HG03280 (cell line): ENCODE data around the gene FCER1G.
"Not testable (repeated sequence)": the region's sequence is repeated elsewhere in the genome, so short reads cannot be mapped to it uniquely, and the experiment has no call there.

Source experiments
- ATAC-seq: cut with Tn5 transposase; IDR thresholded peaks from one replicate; pipeline ENCODE4 v1.9.1; 2021; ENCODE audit warnings: mild to moderate bottlenecking, moderate library complexity; ENCODE audit not compliant: unreplicated experiment

The FCER1G gene

DNA sequence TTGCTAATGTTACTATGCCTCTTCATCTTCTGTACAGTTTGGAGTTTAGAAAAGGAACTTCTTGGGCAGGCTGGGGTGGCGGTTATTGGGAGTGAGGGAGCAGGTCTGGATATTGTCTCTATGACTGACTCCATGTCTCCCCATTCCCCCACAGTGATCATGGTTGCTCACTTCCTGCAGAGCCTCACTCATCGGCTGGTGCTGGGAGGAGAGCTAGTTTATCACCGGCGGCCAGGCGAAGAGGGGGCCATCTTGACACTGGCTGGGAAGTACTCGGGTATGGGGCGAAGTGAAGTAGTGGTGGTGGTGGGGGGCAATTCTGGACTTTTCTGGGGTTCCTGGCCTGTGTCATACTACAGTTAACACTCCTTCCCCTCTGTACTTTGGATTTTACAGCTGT, 12.9 kb downstream of the FCER1G start:
- ATAC-seq: no peak

DNA sequence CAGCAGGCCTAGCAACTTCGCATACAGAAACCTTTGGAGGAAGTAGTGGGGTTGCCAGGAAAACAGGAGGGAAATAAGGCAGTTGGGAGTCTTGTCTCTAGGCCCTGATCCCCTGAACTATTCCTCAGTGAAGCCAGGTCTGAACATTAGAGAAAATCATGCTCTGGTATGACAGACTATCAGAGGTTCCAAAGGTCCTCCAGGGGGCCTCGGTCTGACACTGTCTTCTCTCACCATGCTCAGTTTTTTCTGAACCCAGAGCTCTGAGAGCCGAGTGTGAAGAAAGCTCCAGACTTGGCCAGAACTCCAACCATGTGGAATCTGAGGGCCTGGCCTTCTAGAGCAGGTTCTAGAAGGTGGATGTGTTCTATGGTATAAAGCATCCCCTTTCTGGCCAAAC, 14.8 kb downstream of the FCER1G start:
- no peak for ATAC-seq

DNA sequence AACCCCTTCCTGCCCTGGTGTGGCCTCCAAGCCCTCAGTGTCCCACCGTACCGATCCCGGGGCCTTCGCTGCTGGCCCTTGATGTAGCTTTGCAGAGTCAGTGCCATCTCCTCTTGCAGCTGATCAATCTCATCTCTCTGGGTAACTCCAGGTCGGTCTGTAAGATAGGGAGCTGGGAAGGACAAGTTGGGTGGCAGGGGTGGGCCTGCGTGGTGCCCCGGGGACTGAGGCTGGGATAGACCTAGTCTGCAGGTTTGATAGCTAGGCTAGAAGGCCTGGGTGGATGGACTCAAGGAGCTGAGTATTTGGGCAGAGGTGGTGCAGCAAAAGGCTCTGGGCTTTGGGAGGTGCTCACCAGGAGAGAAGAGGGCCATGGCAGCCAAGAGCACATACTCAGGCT, 15.7 kb downstream of the FCER1G start:
- ATAC-seq: no peak

DNA sequence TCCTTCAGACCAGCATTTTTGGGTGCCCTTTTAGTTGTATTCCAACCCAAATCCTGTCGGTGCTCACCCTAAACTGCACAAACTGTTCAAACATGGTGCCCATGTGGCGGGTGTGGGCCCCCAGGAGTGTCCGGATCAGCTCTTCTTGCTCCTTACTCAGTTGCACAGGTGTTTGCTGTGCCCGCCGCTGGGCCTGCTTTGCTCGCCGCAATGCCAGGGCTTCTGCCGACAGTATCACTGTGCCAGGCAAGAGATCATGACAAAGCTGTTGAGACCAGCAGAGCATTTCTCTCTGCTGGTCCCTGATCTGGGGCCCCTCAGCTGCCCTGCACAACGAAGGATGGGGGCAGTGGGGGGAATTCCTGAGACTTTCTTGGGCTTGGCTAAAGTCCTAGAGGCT, 18.0 kb downstream of the FCER1G start:
- ATAC-seq: no peak

DNA sequence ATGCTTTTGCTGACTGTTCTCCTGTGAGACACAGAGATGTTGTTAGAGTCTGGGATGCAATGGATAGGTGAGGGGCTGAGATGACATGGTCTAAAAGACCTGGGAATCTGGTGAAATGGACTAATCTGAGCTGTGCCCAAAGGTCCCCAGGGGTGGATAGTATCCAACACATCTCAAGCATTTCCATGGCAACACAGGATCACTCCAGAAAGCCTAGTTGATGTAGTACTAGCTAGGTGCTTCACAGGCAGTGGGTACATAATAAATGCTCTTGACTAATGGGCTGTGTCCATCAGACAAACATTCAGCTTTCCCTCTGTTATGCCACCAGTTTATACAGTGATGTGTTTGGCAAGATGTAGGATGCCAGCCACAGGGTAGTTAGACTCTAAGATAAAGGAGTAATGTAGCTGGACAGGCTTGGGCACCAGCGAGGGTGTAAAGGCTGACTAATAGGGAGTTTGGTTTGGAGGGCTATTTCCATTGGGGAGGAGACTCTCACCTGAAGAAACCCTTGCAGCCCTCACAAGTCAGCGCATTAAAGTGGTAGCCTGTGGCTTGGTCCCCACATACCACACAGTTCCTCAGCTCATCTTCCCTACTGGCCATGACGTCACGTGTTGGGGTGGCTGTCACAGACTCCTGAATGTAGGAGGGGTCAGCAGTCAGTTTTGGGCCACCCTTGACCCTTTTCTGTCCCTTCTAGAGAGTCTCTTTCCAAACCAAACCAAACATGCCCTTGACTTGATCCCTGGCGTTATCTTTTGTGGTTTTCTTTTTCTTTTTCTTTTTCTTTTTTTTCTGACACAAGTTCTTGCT, 21.1 kb downstream of the FCER1G start:
- no peak for ATAC-seq

DNA sequence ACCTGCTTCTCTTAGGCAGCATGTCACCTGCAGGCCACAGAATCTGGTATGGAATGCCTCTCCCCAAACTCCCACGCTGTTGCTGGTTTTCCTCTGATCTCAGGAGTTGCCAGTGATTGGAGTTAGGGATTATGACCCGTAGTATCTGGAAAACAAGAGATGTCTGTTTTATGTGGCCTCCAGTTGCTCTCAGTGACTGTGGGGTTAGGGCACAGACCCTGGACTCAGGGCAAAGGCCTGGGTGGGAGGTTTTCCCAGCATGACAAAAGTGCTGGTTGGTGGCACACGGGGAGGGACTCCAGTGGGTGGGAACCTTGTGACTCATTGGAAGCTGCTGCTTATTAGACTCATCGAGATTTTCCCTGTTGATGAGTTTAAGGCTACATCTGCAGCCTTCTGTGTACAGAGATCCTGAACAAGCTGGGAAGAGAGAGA, 23.0 kb downstream of the FCER1G start, which contains the start of gene NR1I3:
NR1I3 (minus strand) TSS at position 165 of the 435 bp plus-strand sequence. CDS start 1,638 bp downstream, outside the sequence.
- no peak for ATAC-seq

DNA sequence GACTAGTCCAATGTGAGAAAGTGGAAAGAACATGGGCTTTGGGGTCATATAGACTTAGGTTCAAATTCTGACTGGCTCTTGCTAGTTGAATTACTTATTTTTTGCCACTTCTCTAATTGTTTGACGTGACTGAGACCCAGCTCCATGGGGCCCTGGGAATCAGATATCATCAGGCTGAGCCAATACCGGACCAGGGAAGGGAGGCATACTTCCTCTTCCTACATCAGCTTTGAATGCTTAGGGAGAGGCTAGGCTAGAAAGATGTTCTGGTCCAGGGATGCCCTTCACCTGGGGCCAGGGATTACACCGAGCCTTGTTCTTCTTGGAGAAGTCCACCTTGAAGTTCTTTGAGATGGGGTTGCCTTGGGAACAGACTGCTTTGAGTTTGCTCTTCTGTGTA, 26.6 kb downstream of the FCER1G start:
- ATAC-seq: no peak

DNA sequence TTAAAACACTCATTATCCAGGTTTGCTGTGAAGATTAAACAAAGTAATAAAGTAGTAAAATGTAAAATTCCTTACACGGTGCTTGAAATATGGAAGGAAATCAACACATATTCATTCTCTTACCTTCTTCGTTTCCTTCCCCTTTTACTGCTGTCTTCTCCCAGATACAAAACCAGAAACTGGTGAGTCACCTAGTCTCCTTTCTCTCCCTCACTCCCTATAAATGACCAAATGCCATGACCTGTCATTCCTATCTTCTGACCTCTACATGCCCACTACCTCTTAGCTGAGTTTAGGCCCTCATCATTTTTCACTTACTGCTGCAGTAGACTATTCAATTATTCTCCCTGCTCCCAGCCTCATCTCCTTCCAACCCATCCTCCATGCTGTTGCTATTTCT, 27.2 kb downstream of the FCER1G start:
- ATAC-seq: no peak

DNA sequence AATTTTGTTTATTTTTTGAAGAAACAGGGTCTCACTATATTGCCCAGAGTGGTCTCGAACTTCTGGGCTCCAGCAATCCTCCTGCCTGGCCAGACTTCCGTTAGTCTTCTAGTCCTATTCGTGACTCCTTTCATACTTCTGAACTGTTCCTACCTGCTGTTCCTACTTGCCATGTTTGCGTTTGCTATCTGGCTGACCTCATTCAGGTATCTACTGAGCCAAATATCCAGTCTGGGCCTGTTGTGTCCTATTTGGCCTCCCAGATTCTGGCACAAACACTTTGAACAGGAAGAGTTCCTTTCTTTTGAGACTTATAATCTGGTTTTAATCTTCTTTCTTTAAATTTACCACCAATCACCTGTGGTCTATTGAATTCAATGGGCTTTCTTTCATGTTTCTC, 29.8 kb downstream of the FCER1G start:
- ATAC-seq: no peak

DNA sequence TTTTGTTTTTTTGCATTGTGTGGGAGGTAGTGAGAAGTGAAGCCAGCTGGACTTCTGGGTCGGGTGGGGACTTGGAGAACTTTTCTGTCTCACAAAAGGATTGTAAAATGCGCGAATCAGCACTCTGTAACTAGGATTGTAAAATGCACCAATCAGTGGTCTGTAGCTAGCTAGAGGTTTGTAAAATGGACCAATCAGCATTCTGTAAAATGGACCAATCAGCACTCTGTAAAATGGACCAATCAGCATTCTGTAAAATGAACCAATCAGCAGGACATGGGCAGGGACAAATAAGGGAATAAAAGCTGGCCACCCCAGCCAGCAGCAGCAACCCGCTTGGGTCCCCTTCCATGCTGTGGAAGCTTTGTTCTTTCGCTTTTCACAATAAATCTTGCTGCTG, 35.0 kb downstream of the FCER1G start:
- ATAC-seq: not testable (repeated sequence)

DNA sequence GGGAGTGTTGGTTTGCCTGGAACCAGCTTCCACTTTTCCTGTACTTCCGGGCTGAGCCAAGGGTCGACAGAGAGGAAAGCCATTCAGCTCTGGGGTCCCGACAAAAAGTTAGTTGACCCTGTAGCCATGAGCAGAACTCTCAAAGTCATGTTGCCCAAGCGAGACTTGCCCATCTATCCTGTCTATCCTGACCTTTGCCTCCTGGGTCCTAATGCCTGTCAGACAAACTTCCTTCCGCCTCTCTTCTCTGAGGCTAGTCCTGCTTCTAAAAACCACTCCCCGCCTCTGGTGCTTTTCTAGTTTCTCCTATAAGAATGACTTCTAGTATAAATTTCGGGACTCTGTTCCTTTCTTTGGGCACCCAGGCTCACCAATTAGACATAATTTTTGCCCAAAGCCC, 35.7 kb downstream of the FCER1G start:
- no peak for ATAC-seq

DNA sequence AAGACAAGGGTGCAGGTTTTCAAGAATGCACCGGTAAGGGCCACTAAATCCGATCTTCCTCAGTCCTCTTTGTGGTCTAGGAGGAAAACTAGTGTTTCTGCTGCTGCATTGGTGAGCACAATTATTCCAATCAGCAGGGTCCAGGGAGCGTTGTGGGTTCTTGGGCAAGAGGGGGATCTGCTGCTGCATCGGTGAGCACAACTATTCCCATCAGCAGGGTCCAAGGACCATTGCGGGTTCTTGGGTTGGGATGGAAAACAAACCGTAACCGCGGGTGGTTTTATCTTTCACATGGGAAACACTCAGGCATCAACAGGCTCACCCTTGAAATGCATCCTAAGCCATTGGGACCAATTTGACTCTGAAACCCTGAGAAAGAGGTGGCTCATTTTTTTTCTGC, 36.5 kb downstream of the FCER1G start:
- ATAC-seq: no peak

DNA sequence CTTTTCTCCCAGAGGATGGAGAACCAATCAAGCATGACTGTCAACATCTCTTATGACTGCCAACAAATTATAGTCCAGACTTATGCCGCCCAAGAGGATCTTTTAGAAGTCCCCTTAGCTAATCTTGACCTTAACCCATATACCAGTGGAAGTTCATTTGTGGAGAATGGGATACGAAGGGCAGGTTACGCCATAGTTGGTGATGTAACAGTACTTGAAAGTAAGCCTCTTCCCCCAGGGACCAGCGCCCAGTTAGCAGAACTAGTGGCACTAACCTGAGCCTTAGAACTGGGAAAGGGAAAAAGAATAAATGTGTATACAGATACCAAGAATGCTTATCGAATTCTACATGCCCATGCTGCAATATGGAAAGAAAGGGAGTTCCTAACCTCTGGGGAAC, 40.2 kb downstream of the FCER1G start:
- ATAC-seq: not testable (repeated sequence)

DNA sequence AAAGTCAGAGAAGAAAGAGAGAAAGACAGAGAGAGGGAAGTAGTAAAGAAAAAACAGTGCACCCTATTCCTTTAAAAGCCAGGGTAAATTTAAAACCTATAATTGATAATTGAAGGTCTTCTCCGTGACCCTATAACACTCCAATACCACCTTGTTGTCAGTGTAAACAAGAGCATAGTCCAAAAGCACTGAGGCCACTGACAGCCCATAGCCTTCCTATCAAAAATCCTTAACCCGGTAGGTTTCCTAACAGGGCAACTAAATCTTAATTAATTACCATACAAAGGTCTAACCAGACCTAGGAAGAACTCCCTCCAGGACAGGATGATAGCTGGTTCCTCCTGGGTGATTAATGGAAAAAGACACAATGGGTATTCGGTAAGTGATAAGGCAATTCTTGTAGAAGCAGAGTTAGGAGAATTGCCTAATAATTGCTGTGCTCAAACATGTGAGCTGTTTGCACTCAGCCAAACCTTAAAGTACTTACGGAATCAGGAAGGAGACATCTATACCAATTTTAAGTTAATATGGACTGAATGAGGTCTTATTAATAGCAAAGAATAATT, 40.9 kb downstream of the FCER1G start:
- not testable (repeated sequence) for ATAC-seq

DNA sequence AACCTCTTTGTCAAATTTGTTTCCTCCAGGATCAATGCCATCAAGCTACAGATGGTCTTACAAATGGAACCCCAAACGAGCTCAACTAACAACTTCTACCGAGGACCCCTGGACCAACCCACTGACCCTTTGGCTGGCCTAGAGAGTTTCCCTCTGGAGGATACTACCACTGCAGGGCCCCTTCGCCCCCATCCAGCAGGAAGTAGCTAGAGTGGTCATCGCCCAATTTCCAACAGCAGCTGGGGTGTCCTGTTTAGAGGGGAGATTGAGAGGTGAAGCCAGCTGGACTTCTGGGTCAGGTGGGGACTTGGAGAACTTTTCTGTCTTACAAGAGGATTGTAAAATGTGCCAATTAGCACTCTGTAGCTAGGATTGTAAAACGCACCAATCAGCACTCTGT, 42.0 kb downstream of the FCER1G start:
- not testable (repeated sequence) for ATAC-seq

DNA sequence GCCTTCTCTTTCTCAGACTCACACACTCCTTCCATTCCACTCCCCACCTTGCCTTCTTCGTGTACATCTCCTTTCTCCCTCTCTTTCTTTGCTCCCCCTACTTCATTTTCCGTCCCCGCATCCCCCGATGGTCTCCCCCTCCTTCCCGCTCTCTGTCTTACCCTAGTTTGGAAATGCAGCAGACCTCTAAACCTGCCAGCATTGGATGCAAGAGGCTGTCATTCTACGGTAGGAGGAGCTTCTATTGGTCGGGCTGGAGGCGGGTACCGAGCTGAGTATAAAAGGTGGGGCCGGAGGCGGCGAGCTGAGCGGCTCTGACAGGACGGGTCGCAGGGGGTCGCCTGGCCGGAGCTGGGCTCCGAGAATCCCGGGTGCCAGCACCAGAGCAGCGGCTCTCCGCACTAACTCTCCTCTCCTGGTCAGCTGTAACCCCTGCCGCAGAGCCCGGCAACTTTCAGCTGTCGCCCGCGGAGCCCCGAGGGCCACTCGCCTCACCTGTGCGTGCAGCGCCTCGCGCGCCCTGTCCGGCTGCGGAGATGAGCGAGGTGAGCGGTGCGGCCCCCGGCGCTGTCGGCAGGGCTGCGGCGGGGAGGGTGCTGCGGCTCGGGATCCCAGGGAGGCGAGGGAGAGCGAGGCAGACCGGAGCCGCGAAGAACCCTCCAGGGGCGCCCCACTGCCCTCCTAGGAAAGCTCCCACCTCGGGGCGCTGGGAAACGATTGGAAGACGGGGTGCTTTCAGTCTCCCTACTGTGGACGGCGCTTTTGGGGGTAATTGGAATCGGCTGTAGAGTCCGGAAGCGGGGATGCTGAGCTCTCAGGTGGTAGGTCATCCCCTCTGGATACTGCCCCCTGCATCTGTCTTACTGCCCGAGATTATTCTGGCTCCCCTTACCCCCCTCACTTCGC, 43.6 kb downstream of the FCER1G start, which contains the start of gene PCP4L1:
PCP4L1 (plus strand) TSS at position 307 of the 906 bp plus-strand sequence; CDS start at position 537, 230 bp downstream.
- ATAC-seq: no peak

DNA sequence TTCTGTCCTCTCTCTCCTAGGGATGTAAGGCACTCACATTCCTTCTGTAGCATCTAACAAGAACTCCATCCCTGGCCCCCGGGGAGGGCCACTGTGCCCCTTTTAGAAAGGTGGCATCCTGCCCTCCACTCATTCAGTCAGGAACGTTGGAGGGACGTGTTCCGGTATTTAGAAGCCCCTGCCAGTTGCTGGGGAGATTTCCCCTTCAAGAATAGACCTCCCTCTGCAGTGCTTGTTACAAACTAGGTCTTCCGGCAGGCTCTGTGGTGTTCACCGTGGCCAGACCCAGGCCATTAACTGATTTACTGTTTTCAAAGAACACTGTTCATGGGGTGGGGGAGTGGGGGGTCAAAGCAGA, 44.2 kb downstream of the FCER1G start:
- no peak for ATAC-seq

DNA sequence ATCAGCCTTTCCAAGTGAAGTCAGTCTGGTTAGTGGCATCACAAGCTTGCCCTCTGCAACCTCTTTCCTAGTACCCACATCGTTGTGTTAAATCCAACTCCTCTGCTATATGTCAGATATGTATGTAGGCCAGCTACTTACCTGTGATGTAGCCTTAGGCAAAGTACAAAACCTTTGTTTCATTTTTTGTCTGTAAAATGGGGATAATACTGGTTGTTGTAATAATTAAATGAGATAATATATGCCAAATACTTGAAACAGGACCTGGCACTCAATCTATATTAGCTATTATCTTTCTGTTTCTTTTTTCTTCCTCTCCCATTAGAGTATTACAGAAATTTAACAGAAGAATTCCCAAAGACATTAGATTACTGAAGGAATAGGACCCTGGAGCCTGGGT, 44.7 kb downstream of the FCER1G start:
- ATAC-seq: no peak

DNA sequence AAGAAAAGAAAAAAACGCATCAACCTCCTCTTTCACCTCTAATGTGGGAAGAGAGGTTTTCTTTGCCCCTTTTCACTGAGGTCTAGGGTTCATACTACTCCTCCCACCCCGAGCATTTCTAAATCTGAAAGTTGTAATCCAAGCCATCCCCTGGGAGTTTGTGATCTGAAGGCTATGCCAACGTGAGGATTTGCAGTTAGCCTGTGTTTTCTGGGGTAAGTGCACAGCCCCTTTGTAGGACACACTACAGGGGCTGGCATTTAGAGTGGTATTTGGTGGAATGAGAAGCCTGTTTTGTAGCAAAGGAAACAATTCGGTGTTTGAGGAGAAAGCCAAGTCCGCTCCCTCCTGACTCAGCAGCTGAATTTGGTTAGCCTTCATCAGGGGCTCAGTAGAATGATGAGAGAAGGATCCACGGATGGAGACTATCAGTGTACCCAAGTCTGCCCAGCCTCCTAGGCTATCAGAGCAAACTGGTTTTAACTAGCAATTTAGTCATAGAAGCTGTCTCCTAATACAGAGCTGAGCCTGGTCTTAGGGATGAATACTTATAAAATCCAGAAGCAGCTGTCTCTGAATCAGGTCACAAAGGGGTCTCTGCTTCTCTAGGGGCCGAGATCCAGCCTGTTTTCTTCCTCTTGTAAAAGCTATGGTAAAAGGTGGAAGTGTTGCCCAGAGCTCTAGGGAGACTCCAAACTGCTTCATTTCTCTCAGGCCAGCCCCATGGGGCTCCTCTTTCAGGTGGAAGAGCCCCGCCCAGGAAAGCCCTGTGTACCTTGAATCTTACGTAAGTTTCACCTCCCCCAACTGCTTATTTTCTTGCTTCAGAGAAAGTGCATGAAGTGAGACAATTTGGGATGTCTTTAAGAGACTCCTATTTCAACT, 45.5 kb downstream of the FCER1G start:
- no peak for ATAC-seq
